Measurements from ENCODE around the gene CGAS.
A peak's percentile ranks its signal among the peaks of the same experiment; 100 is the strongest.
"Not testable (repeated sequence)": the region's sequence is repeated elsewhere in the genome, so short reads cannot be mapped to it uniquely, and the experiment has no call there.

Gene CGAS

DNA sequence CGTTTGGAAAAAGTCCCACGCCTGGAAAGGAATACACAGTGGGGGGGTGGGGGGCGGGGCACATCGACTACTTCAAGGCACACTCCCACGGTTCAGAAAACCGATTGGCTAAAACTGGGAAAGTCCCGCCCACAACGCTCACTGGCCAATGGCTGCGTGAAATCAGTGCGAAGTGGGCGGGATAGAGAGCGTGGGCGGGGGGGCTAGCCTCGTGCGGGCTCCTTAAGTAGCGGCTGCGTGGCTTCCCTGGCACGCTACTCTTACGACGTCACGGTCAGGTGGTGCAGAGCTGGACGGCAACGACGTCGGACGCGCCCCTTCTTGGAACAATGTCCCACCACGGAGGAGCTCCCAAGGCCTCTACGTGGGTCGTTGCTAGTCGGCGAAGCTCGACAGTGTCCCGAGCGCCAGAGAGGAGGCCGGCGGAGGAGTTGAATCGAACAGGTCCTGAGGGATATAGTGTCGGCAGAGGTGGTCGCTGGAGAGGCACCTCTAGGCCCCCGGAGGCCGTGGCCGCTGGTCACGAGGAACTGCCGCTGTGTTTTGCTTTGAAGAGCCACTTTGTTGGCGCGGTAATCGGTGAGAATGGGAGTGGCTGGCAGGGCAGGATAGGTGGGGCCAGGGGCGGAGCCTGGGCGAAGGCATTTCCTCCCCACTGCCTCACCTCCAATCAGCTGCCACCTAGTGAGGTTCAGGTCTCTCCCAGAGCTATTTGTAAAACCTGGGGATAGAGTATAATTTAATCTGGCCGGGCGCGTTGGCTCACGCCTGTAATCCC, 57.3 kb downstream of the CGAS start, which contains the start of gene DDX43:
Gene DDX43 (plus strand): TSS at position 252 of the 778 bp plus-strand sequence. CDS start 78 bp downstream, at position 330.
- peak; percentile 32 for DNase-seq

GRCh38 chr6:73393278-73393677, 58.8 kb downstream of the CGAS start:
- DNase-seq = no peak

DNA sequence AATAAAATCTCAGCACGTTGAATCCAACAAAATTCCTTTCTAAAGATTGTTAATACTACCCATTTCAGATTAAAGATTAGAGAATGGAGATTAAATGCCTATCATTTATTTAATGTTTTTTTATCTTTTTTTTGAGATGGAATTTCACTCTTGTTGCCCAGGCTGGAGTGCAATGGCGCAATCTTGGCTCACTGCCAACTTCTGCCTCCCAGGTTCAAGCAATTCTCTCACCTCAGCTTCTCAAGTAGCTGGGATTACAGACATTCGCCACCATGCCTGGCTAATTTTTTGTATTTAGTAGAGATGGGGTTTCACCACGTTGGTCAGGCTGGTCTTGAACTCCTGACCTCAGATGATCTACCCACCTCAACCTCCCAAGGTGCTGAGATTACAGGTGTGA, 59.9 kb downstream of the CGAS start:
- DNase-seq = not testable (repeated sequence)

- no peak for DNase-seq
Observed at GRCh38 chr6:73391675-73392074, 60.4 kb downstream of the CGAS start.

DNA sequence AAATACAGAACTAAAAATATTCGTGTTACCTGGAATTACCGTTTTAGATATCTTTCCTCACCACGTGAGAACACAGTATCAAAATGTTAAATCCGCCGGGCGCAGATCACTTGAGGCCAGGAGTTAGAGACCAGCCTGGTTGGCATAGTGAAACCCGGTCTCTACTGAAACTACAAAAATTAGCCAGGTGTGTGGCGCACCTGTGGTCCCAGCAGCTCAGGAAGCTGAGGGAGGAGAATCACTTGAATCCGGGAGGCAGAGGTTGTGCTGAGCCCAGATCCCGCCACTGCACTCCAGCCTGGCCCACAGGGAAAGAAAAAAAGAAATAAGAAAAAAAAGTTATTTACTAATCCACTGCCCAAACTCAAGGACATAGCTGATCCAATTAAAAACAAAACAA, 62.2 kb downstream of the CGAS start:
- DNase-seq = no peak

DNA sequence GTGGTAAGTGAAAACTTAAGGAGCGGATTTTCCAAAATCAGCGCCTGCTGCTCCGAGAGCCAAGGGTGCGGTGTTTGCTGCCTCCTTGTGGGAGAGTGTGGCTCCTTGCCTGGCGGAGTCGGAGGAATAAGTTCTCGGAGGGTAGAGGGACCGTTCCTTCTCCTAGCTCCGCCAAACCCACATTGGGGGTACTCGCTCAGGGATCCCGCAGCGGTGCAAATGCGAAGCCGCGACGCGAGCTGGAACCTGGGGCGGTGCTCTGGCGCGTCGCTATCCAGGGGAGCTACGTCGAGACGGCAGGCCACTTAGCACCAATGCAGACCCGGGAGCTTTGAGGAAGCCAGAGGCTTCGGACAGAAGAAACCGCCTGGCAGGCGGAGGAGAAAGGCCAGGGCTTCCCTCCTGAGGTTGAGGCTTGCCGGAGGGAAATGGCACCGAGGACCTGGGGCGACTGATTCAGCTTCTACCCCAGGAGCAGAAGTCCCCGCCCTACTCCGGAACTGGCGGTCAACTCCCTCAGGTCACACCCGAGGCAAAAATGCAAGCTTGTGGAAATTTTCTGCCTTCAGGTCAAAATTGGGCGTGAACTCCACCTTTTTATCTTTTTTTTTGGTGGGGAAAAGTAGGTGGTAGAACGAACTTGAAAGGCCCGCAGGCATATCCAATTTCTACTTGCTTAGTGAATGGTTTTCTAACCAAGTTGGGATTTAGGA, 63.1 kb downstream of the CGAS start:
- peak; percentile 46 for DNase-seq

DNA sequence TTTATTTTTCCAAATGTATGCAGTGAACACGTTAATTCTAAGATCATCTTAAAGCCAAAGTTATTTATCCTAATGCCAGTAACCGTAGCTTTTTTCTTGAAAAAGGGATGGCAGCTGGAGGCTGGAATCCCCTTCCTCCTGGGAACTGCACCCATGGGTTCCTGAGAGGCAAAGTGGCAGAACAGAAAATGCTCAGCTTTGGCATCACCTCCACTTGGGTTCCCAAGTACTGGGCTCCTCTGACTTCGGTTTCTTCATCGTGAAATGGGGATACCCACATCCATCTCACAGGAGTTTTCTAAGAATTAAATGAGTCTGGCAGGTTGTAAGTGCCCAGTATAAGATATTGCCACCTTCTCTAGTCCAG, 63.7 kb downstream of the CGAS start:
- DNase-seq = no peak

DNA sequence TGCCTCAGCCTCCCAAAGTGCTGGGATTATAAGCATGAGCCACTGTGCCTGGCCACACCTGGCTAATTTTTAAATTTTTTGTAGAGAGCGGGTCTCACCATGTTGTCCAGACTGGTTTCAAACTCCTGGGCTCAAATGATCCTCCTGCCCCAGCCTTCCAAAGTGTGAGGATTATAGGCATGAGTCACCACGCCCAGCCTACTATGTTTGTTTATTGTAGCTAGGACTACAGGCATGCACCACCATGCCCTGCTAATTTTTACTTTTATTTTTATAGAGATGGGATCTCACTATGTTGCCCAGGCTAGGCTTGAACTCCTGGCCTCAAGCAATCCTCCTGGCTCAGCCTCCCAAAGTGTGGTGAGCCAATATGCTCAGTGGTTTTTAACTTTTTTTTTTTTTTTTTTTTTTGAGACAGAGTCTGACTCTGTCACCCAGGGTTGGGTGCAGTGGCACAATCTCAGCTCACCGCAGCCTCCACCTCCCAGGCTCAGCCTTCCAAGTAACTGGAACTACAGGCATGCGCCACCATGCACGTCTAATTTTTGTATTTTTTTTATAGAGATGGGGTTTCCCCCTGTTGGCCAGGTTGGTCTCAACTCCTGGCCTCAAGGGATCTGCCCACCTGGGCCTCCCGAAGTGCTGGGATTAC, 69.5 kb downstream of the CGAS start:
- no peak for DNase-seq

DNA sequence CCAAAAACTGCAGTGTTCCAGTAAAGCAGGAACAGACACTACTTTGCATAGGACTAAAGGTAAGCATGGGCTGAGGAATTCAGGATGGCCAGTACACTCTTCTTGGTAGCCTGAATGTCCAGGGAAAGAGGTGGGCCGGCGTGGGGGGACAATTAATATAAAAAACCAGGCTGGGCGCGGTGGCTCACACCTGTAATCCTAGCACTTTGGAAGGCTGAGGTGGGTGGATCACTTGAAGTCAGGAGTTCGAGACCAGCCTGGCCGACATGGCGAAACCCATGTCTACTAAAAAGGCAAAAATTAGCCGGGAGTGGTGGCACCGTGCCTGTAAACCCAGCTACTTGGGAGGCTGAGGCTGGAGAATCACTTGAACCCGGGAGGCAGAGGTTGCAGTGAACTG, 70.6 kb downstream of the CGAS start:
- not testable (repeated sequence) for DNase-seq

- DNase-seq = no peak
Observed at GRCh38 chr6:73377225-73377624, 74.9 kb downstream of the CGAS start.

- no peak for DNase-seq
Observed at GRCh38 chr6:73375216-73375615, 76.9 kb downstream of the CGAS start.

All from activated effector memory CD4-positive, alpha-beta T cell treated with Interleukin-2 at 50 U/mL for 16 hours (primary cell).